Mesendoderm (in vitro differentiated cells): Measurements from ENCODE around the gene MMRN1.

Experiments
- DNase-seq: peaks from one replicate; pipeline ENCODE4 v3.0.0; 2013
- H2AK5ac ChIP-seq: 2 replicates; pipeline ENCODE4 v1.6.1; 2013; ENCODE audit warnings: low read length, inconsistent platforms
- H2BK120ac ChIP-seq: 2 replicates; pipeline ENCODE4 v1.6.1; 2013; ENCODE audit warnings: low read depth, mild to moderate bottlenecking, low read length, moderate library complexity, mixed read lengths
- H2BK15ac ChIP-seq: replicated peaks from 2 replicates; pipeline ENCODE4 v1.6.1; 2013; ENCODE audit warnings: low read depth, mild to moderate bottlenecking, moderate library complexity
- H2BK5ac ChIP-seq: 2 replicates; pipeline ENCODE4 v1.6.1; 2013; ENCODE audit warnings: low read length, inconsistent platforms
- H3K18ac ChIP-seq: 2 replicates; pipeline ENCODE4 v1.6.1; 2013; ENCODE audit warnings: mild to moderate bottlenecking, low read length, mixed read lengths
- H3K23ac ChIP-seq: one replicate; pipeline ENCODE4 v1.6.1; 2013; ENCODE audit warnings: low read length
- H3K27ac ChIP-seq: 2 replicates; pipeline ENCODE4 v1.5.1; 2013; ENCODE audit warnings: low read depth, mild to moderate bottlenecking, inconsistent platforms, low read length, moderate library complexity
- H3K27me3 ChIP-seq: 2 replicates; pipeline ENCODE4 v1.6.1; 2013; ENCODE audit warnings: low read length, control low read depth, mild to moderate bottlenecking, inconsistent platforms; ENCODE audit not compliant: insufficient read depth, poor library complexity
- H3K36me3 ChIP-seq: 2 replicates; pipeline ENCODE4 v1.6.1; 2013; ENCODE audit warnings: low read length, inconsistent platforms; ENCODE audit not compliant: control insufficient read depth, insufficient read depth
- H3K4ac ChIP-seq: one replicate; pipeline ENCODE4 v1.6.1; 2013; ENCODE audit warnings: low read depth, mild to moderate bottlenecking, low read length, moderate library complexity
- H3K4me1 ChIP-seq: 2 replicates; pipeline ENCODE4 v1.6.1; 2013; ENCODE audit warnings: low read depth, low read length, inconsistent platforms; ENCODE audit not compliant: control insufficient read depth
- H3K4me2 ChIP-seq: 2 replicates; pipeline ENCODE4 v1.6.1; 2013; ENCODE audit warnings: low read length
- H3K4me3 ChIP-seq: 2 replicates; pipeline ENCODE4 v1.5.1; 2013; ENCODE audit warnings: mild to moderate bottlenecking, low read length
- H3K56ac ChIP-seq: one replicate; pipeline ENCODE4 v1.6.1; 2013; ENCODE audit warnings: low read length
- H3K79me1 ChIP-seq: 2 replicates; pipeline ENCODE4 v1.6.1; 2013; ENCODE audit warnings: low read length, inconsistent platforms
- H3K79me2 ChIP-seq: 2 replicates; pipeline ENCODE4 v1.6.1; 2013; ENCODE audit warnings: mild to moderate bottlenecking, low read length; ENCODE audit not compliant: control insufficient read depth, insufficient read depth
- H3K9ac ChIP-seq: 2 replicates; pipeline ENCODE4 v1.6.1; 2013; ENCODE audit warnings: low read length, inconsistent platforms
- H4K5ac ChIP-seq: one replicate; pipeline ENCODE4 v1.6.1; 2013; ENCODE audit warnings: low read length
- H4K8ac ChIP-seq: one replicate; pipeline ENCODE4 v1.6.1; 2013; ENCODE audit warnings: low read depth, mild to moderate bottlenecking, control low read depth, low read length, moderate library complexity
- WGBS: extraction: QIAGEN DNeasy Blood & Tissue Kit; methylation state at CpG from one replicate; pipeline ENCODE4 v1.1.7; 2013; ENCODE audit warnings: low lambda C conversion rate, missing lambda C conversion rate; ENCODE audit not compliant: insufficient coverage; ENCODE audit errors: extremely low coverage; 5-methylcytosine and 5-hydroxymethylcytosine counted together

MMRN1 gene

DNA sequence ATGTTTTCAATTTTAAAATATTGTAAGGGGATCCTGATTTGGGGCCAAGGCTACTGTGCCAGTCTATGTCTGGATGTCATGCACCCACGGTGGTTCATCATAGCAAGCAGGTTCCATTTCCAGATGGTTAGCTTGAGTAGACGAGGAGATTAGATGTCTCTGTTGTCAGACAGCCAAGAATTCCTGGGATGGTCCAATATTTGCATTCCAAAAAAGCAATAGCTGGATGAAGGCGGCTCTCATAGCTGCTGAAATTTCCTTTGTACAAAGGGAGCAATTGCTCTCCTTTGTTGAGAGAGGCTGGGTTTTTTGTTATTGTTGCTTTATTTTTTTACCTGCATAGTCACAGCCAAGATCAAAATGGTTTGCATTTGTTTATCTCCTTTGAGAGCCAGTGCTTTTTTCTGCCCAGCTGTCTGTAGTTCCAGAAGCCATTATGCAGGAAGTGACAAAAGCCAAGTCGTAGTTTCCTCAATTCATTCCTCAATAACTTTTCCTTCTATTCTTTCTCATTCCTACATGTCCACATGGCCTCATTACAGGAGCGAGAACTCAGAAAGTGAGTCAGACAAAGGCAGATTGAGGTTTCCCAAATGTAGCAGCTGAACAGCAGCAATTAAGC, 107.9 kb downstream of the MMRN1 start:
- Histone ChIP-seq H2BK15ac (no peak overlapping the region), H4K8ac (no peak overlapping the region), H2BK120ac (no peak overlapping the region), H3K4me3 (no peak overlapping the region), H3K36me3 (no peaks in the 10 kb centered on the region), H2AK5ac (no peak overlapping the region), H2BK5ac (no peak overlapping the region), H3K9ac (no peak overlapping the region), H3K18ac (no peak overlapping the region), H3K79me2 (no peaks in the 10 kb centered on the region), H3K56ac (no peak overlapping the region), H3K23ac (no peak overlapping the region), H3K4me1 (no peaks in the 10 kb centered on the region), H3K27me3 (no peaks in the 10 kb centered on the region), H4K5ac (no peak overlapping the region), H3K27ac (no peak overlapping the region), H3K4me2 (no peak overlapping the region), H3K79me1 (no peaks in the 10 kb centered on the region), H3K4ac (no peak overlapping the region)
- no peak for DNase-seq
- no CpG with 5 or more reads among the region's 5 CpGs for WGBS
